Kidney tubule cell (primary cell): ENCODE measurements around the gene TSNAX.
A peak's percentile ranks its signal among the peaks of the same experiment; 100 is the strongest.
"Not testable (repeated sequence)": the region's sequence is repeated elsewhere in the genome, so short reads cannot be mapped to it uniquely, and the experiment has no call there.

Experiments
- DNase-seq: peaks from one replicate; pipeline ENCODE4 v3.0.0-alpha.2; 2018; ENCODE audit warnings: low spot score

TSNAX gene, protein sequence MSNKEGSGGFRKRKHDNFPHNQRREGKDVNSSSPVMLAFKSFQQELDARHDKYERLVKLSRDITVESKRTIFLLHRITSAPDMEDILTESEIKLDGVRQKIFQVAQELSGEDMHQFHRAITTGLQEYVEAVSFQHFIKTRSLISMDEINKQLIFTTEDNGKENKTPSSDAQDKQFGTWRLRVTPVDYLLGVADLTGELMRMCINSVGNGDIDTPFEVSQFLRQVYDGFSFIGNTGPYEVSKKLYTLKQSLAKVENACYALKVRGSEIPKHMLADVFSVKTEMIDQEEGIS

GRCh38 chr1:231528172-231529029, at the start of gene TSNAX:
Gene TSNAX, plus strand, starts transcription at chr1:231528669. Its CDS starts 142 bp downstream, at chr1:231528811.
- peak; percentile 94 for DNase-seq

GRCh38 chr1:231478811-231479210, 49.7 kb upstream of the TSNAX start:
- DNase-seq = no peak

GRCh38 chr1:231480008-231480407, 48.5 kb upstream of the TSNAX start:
- DNase-seq = no peak

DNA sequence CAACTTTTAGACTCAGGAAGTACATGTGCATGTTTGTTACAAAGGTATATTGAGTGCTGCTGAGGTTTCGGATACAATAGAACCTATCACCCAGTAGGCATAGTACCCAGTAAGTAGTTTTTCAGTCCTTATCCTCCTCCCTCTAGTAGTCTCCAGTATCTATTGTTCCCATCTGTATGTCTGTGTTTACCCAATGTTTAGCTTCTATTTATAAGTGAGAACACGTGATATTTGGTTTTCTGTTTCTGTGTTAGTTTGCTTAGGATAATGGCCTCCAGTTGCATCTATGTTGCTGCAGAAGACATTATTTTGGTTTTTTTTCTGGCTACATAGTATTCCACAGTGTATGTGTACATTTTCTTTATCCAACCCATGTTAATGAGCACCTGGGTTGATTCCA, 47.2 kb upstream of the TSNAX start:
- no peak for DNase-seq

GRCh38 chr1:231485029-231485784, 43.3 kb upstream of the TSNAX start:
- DNase-seq = no peak

GRCh38 chr1:231487019-231487418, 41.5 kb upstream of the TSNAX start:
- DNase-seq = no peak

GRCh38 chr1:231487910-231488309, 40.6 kb upstream of the TSNAX start:
- DNase-seq = no peak

DNA sequence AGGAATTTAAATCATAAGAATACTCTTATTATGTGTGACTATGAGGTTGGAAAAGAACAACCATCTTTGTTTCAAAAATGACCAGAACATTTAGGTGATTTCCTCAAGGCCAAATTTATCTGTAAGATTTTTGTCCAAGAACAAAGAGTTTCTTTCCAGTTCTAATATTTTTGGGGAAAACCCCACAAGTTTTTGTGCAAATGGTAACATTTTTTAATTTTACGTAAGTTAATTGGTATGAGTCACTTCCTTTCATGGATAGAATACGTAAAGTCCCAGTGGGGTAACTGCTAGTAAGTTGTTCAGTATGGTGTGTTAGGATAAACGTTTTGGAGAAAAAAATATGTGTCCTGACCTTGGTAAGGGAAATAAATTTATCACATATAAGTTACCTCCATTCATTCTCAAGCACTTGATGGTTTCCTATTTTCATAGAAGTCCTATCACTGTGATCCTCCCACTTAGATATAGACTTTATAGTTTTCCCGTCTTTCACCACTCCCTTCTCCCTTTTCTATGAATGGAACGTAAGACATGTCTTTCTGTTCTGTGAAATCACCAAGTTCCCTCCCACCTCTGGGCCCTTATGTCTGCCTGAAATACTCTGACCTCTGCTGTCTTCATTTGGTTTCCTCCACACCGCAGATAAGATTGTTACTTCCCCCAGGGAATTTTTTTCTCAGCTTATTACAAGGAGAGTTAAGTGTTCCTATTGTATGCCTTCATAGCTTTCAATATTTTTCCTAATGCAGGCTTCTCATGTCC, 34.9 kb upstream of the TSNAX start:
- no peak for DNase-seq

DNA sequence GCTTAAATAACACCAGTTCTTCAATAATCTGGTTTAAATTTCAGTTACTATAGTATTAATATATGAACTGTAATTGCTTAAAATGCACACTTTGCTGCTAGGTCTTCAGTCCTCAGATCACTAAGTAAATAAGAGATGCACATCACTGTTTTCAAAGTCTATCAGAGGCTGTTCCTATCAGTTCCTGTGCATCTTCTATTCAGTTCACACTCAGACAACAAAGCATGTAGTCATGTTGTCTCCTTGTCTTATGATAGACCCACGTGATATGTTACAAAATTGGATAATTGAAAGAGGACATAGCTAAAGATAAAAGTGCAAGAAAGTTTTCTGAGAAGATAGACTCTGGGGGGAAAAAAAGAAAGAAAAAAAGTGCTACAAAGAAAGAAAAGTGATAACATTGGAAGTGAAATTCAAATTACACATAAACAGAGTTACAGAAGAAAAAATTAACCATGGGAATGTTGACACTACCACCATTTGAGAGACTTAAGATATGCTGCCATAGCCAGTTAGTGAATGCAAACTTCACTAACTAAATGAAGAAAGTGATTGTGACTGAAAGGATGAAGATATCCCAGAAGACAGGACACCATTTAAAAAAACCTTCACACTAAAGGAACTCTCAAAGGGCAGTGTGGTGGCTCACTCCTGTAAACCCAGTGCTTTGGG, 33.9 kb upstream of the TSNAX start:
- no peak for DNase-seq

DNA sequence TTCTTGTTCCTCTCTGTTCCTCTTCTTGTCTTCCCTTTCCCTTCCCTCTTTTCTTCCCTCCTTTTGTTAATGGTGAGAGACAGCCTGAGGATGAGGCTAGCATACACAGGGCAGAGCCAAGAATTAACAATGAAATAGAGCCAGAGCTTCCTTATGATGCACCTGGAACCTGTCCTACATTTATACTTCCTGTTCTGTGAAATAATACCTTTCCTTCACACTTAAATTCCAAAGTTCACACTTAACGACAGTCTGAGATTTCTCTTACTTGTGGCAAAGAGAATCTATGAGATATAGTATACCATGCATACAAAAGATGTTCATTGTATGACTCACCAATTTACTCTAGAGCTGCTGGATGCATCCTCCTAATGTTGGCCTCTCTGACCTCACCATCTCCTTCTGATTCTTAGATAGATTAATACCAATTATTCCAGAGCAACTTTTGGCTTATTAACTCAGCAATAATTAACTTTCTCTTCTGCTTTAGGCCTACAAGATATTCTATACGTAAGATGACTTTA, 30.8 kb upstream of the TSNAX start:
- no peak for DNase-seq

GRCh38 chr1:231499148-231499763, 29.2 kb upstream of the TSNAX start:
- no peak for DNase-seq

DNA sequence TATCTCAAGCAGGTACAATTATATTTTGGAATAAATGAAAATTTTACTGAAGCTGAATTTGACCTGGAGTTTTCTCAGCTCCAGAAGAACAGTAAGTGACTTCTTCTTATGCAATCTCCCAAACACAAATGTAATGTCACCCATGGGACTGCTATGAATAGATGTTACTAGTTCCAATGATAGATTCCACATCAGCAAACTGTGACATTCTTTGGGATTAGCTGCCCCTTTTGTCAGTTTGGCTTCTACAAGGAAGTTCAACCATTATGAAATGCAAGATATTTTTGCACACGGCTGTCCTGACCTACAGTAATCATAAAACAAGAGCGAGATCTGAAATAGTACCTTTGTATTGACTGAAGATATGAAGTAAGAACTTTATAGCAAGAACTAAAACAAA, 27.8 kb upstream of the TSNAX start:
- DNase-seq = no peak

DNA sequence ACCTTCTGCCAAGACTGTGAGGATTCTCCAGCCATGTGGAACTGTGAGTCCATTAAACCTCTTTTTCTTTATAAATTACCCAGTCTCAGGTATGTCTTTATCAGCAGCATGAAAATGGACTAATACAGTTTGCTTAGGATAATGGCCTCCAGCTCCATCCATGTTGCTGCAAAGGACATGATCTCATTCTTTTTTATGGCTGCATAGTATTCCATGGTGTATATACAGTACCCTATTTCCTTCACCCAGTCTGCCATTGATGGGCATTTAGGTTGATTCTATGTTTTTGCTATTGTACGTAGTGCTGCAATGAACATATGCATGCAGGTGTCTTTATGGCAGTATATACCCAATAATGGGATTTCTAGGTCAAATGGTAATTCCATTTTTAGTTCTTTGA, 25.3 kb upstream of the TSNAX start:
- not testable (repeated sequence) for DNase-seq

GRCh38 chr1:231507476-231508355, 20.8 kb upstream of the TSNAX start:
- DNase-seq = peak; percentile 7

DNA sequence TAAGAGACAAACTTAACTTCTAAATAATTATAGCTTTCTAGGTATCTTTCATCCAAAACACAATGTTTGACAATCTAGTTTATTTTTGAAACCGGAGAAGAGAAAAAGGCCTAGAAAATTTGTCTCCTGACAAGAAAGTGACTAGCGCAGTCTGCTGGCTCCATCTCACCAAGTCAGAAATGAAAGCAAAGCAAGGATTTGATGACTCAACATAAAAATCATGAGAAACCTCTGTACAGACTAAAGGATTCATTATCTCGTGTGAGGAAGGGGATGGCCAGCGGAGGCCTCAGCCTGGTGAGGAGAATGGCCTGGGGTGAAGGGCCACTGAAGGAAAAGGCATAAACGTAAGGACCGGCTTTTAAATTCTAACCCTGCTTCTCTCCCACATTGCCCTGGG, 20.0 kb upstream of the TSNAX start:
- DNase-seq = peak; percentile 10

GRCh38 chr1:231508941-231509340, 19.5 kb upstream of the TSNAX start:
- no peak for DNase-seq

GRCh38 chr1:231512147-231512698, 16.2 kb upstream of the TSNAX start:
- DNase-seq = peak; percentile 98

GRCh38 chr1:231515748-231516147, 12.7 kb upstream of the TSNAX start:
- DNase-seq = no peak

GRCh38 chr1:231517076-231517475, 11.4 kb upstream of the TSNAX start:
- DNase-seq = peak; percentile 19
